Right forelimb (tissue), 1 donor: Measurements from ENCODE around the gene SH3RF3.

Experiments used
- DNase-seq: peaks from one replicate; pipeline ENCODE4 v3.0.0-alpha.2; 2018

SH3RF3 gene

GRCh38 chr2:109402180-109402579, 273.2 kb downstream of the SH3RF3 start:
- DNase-seq, result no peak

- DNase-seq, result no peak
These were observed 274.2 kb downstream of the SH3RF3 start for GRCh38 chr2:109402980-109403840.

GRCh38 chr2:109403841-109404201, 274.8 kb downstream of the SH3RF3 start:
- no peak for DNase-seq

GRCh38 chr2:109404681-109405080, 275.7 kb downstream of the SH3RF3 start:
- DNase-seq, result no peak

GRCh38 chr2:109405873-109406272, 276.9 kb downstream of the SH3RF3 start:
- DNase-seq, result no peak

- no peak for DNase-seq
These were observed 277.3 kb downstream of the SH3RF3 start for GRCh38 chr2:109406301-109406700.

- no peak for DNase-seq
These were observed 278.5 kb downstream of the SH3RF3 start for GRCh38 chr2:109407276-109408042.

GRCh38 chr2:109408043-109408335, 279.0 kb downstream of the SH3RF3 start:
- DNase-seq, result no peak

GRCh38 chr2:109409321-109410038, 280.5 kb downstream of the SH3RF3 start:
- no peak for DNase-seq

GRCh38 chr2:109410039-109410815, 281.2 kb downstream of the SH3RF3 start:
- no peak for DNase-seq

- DNase-seq, result no peak
These were observed 282.8 kb downstream of the SH3RF3 start for GRCh38 chr2:109411640-109412325.

- no peak for DNase-seq
These were observed 286.6 kb downstream of the SH3RF3 start for GRCh38 chr2:109415581-109416013.

GRCh38 chr2:109417701-109418335, 288.8 kb downstream of the SH3RF3 start:
- no peak for DNase-seq

GRCh38 chr2:109418716-109419115, 289.7 kb downstream of the SH3RF3 start:
- DNase-seq, result no peak

- no peak for DNase-seq
These were observed 290.3 kb downstream of the SH3RF3 start for GRCh38 chr2:109419171-109419756.

GRCh38 chr2:109419960-109420370, 291.0 kb downstream of the SH3RF3 start:
- no peak for DNase-seq

GRCh38 chr2:109421101-109421500, 292.1 kb downstream of the SH3RF3 start:
- DNase-seq, result no peak

- DNase-seq, result no peak
These were observed 292.6 kb downstream of the SH3RF3 start for GRCh38 chr2:109421642-109422041.

- no peak for DNase-seq
These were observed 293.2 kb downstream of the SH3RF3 start for GRCh38 chr2:109422071-109422757.

GRCh38 chr2:109422758-109423500, 293.9 kb downstream of the SH3RF3 start:
- no peak for DNase-seq
